NK-92 treated with Interleukin-12 subunit alpha and Interleukin-12 subunit beta, amount 100 ng/mL, for 24 hours (cell line): ENCODE measurements around the gene UBQLN2.
"Not testable (repeated sequence)": the region's sequence is repeated elsewhere in the genome, so short reads cannot be mapped to it uniquely, and the experiment has no call there.

ENCODE experiments used
- DNase-seq: peaks from one replicate; lab custom pipeline; 2025; lab: John Stamatoyannopoulos, UW

The UBQLN2 gene

GRCh38 chrX:56563231-56564161 lies at the start of gene UBQLN2:
TSS of gene UBQLN2 (plus strand) at chrX:56563627. CDS start at chrX:56563874, 247 bp downstream.
- DNase-seq = peak; percentile 63

GRCh38 chrX:56519642-56520041 lies 43.8 kb upstream of the UBQLN2 start:
- DNase-seq = no peak

DNA sequence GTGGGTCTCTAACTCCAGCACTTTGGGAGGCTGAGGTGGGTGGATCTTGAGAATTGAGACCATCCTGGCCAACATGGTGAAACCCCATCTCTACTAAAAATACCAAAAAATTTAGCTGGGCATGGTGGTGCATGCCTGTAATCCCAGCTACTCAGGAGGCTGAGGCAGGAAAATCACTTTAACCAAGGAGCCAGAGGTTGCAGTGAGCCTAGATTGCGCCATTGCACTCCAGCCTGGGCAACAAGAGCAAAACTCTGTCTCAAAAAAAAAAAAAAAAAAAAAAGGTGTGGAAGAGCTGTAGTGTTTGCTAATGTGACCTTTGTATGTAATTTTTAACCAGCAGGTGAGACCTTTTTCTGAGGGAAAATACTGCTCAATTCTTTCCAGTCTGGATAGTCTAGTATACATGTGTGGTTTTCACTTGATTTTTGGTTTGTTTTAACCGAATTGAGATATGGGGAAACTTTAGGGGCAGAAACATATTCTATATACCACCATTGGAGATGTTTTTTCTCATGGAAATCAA lies 33.9 kb upstream of the UBQLN2 start:
- DNase-seq = not testable (repeated sequence)

- DNase-seq = no peak
These were observed 33.4 kb upstream of the UBQLN2 start for GRCh38 chrX:56530011-56530410.

GRCh38 chrX:56550667-56551066 lies 12.8 kb upstream of the UBQLN2 start:
- DNase-seq = no peak

- no peak for DNase-seq
These were observed 8.6 kb upstream of the UBQLN2 start for GRCh38 chrX:56554870-56555269.

GRCh38 chrX:56557376-56557929 lies 6.0 kb upstream of the UBQLN2 start:
- DNase-seq = no peak

- no peak for DNase-seq
These were observed 898 bp downstream of the UBQLN2 start for GRCh38 chrX:56564164-56564885.

DNA sequence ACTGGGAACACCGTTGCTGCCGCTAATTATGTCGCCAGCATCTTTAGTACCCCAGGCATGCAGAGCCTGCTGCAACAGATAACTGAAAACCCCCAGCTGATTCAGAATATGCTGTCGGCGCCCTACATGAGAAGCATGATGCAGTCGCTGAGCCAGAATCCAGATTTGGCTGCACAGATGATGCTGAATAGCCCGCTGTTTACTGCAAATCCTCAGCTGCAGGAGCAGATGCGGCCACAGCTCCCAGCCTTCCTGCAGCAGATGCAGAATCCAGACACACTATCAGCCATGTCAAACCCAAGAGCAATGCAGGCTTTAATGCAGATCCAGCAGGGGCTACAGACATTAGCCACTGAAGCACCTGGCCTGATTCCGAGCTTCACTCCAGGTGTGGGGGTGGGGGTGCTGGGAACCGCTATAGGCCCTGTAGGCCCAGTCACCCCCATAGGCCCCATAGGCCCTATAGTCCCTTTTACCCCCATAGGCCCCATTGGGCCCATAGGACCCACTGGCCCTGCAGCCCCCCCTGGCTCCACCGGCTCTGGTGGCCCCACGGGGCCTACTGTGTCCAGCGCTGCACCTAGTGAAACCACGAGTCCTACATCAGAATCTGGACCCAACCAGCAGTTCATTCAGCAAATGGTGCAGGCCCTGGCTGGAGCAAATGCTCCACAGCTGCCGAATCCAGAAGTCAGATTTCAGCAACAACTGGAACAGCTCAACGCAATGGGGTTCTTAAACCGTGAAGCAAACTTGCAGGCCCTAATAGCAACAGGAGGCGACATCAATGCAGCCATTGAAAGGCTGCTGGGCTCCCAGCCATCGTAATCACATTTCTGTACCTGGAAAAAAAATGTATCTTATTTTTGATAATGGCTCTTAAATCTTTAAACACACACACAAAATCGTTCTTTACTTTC lies 1.8 kb downstream of the UBQLN2 start:
- no peak for DNase-seq

- DNase-seq = no peak
These were observed 6.1 kb downstream of the UBQLN2 start for GRCh38 chrX:56569378-56570057.

- DNase-seq = no peak
These were observed 9.5 kb downstream of the UBQLN2 start for GRCh38 chrX:56572975-56573374.

DNA sequence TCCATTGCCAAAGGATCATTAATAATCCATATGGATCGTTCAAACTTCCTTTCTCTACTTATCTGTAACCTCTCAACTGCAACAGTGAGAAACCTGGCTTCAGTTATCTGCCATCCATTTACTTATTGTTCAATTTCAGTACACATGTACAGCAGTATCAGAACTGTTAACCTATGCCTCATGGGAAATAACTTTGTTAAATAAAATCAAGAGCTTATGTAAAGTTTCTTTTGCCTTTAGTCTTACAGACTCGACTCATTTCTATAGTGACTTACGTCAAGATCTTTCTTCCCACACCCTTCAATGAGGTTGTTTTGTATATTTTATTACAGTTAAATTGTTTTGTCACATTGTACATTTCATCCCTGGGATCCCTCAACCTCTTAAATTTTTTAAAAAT lies 11.4 kb downstream of the UBQLN2 start:
- DNase-seq = no peak

DNA sequence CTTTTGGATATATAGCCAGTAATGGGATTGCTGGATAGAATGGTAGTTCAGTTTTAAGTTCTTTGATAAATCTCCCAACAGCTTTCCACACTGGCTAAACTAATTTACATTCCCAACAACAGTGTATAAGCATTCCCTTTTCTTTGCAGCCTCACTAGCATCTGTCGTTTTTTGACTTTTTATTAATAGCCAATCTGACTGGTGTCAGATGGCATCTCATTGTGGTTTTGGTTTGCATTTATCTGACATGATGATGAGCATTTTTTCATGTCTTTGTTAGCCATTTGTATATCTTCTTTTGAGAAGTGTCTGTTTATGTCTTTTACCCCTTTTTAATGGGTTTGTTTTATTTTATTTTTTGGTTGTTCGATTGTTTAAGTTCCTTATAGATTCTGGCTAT lies 13.3 kb downstream of the UBQLN2 start:
- DNase-seq = no peak

GRCh38 chrX:56588397-56589188 lies 25.2 kb downstream of the UBQLN2 start:
- DNase-seq = no peak

GRCh38 chrX:56591830-56592229 lies 28.4 kb downstream of the UBQLN2 start:
- not testable (repeated sequence) for DNase-seq

DNA sequence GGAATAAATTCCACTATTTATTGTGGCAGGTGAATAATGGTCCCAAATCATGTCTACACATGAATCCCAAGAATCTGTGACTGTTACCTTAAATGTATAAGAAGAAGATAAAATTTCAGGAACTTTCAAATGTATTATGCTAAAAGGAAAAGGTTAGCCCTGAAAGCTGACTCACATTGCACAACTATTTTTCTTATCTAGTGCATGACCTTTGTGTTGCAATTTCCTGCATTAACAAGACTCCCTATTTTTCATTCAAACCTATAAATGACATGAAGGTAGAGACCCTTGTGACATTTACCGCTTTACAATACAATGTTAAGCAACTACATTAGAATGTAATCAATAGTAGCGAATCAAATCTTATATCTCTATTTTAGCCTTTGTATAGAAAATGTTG lies 36.7 kb downstream of the UBQLN2 start:
- no peak for DNase-seq

DNA sequence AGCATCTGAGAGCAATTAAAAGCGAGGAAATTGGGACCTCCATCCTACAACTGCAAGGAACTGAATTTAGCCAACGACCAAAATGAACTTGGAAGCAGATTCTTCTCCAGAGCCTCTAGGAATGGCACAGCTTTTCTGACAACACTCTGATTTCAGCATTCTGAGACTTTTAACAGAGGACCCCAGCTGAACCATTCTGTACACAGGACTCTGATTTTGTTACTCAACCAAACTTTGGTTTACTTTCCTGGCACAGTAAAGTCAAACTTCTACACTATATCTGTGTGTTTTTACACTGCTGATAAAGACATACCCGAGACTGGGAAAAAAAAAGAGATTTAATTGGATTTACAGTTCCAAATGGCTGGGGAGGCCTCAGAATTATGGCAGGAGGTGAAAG lies 37.6 kb downstream of the UBQLN2 start:
- no peak for DNase-seq

- DNase-seq = no peak
These were observed 51.9 kb downstream of the UBQLN2 start for GRCh38 chrX:56615282-56615681.
